Measurements from ENCODE around the gene TOR3A.
"Not testable (repeated sequence)": the region's sequence is repeated elsewhere in the genome, so short reads cannot be mapped to it uniquely, and the experiment has no call there.

The TOR3A gene

GRCh38 chr1:179081687-179082332 lies at the start of gene TOR3A:
Gene TOR3A (plus strand): TSS chr1:179082070. CDS start chr1:179082129, 59 bp downstream.
- DNase-seq (ENCODE audit: extremely low read depth in 1 of 2, low read depth in 1 of 2), result peak; percentile 73 to 85

GRCh38 chr1:179034720-179035119 lies 47.1 kb upstream of the TOR3A start:
- no peak for DNase-seq (ENCODE audit: extremely low read depth in 1 of 2, low read depth in 1 of 2)

- DNase-seq (ENCODE audit: extremely low read depth in 1 of 2, low read depth in 1 of 2), result peak in 1 of 2 donors; percentile 8
Observed at GRCh38 chr1:179036844-179037465, 44.9 kb upstream of the TOR3A start.

- DNase-seq (ENCODE audit: extremely low read depth in 1 of 2, low read depth in 1 of 2), result no peak
Observed at GRCh38 chr1:179038528-179039281, 43.2 kb upstream of the TOR3A start.

GRCh38 chr1:179039502-179040174 lies 42.2 kb upstream of the TOR3A start:
- DNase-seq (ENCODE audit: extremely low read depth in 1 of 2, low read depth in 1 of 2), result not testable (repeated sequence)

GRCh38 chr1:179040175-179040551 lies 41.7 kb upstream of the TOR3A start:
- not testable (repeated sequence) for DNase-seq (ENCODE audit: extremely low read depth in 1 of 2, low read depth in 1 of 2)

GRCh38 chr1:179042087-179042486 lies 39.8 kb upstream of the TOR3A start:
- no peak for DNase-seq (ENCODE audit: extremely low read depth in 1 of 2, low read depth in 1 of 2)

- no peak for DNase-seq (ENCODE audit: extremely low read depth in 1 of 2, low read depth in 1 of 2)
Observed at GRCh38 chr1:179042700-179043099, 39.2 kb upstream of the TOR3A start.

GRCh38 chr1:179043266-179043665 lies 38.6 kb upstream of the TOR3A start:
- DNase-seq (ENCODE audit: extremely low read depth in 1 of 2, low read depth in 1 of 2), result no peak

- no peak for DNase-seq (ENCODE audit: extremely low read depth in 1 of 2, low read depth in 1 of 2)
Observed at GRCh38 chr1:179043907-179044306, 38.0 kb upstream of the TOR3A start.

GRCh38 chr1:179046808-179047635 lies 34.8 kb upstream of the TOR3A start:
- DNase-seq (ENCODE audit: extremely low read depth in 1 of 2, low read depth in 1 of 2), result no peak

- DNase-seq (ENCODE audit: extremely low read depth in 1 of 2, low read depth in 1 of 2), result no peak
Observed at GRCh38 chr1:179047636-179047997, 34.3 kb upstream of the TOR3A start.

GRCh38 chr1:179048339-179049124 lies 33.3 kb upstream of the TOR3A start:
- no peak for DNase-seq (ENCODE audit: extremely low read depth in 1 of 2, low read depth in 1 of 2)

- DNase-seq (ENCODE audit: extremely low read depth in 1 of 2, low read depth in 1 of 2), result no peak
Observed at GRCh38 chr1:179052776-179053175, 29.1 kb upstream of the TOR3A start.

- DNase-seq (ENCODE audit: extremely low read depth in 1 of 2, low read depth in 1 of 2), result no peak
Observed at GRCh38 chr1:179053486-179053885, 28.4 kb upstream of the TOR3A start.

GRCh38 chr1:179055937-179056336 lies 25.9 kb upstream of the TOR3A start:
- DNase-seq (ENCODE audit: extremely low read depth in 1 of 2, low read depth in 1 of 2), result no peak

GRCh38 chr1:179058487-179059483 lies 23.1 kb upstream of the TOR3A start:
- no peak for DNase-seq (ENCODE audit: extremely low read depth in 1 of 2, low read depth in 1 of 2)
